Measurements from ENCODE around the gene PLS3.

The PLS3 gene

DNA sequence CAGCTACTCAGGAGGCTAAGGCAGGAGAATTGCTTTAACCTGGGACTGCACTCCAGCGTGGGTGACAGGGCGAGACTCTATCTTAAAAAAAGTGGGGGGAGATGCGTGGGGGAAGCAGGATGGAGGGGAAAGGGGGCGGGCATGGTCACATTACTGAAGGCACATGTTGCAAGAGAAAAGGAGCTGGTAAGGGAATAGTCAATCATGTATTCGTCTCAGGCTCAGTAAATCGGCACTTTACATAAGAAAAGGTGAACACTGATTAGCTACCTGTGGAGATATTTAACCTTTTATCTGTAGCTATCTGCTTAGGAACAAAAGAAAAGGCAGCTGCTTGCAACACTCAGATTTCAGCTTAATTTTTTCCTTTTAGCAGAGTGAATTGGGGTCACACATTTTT, 132.5 kb downstream of the PLS3 start:
- CTCF ChIA-PET: no interaction called here
- TF ChIP-seq, protein P1, sequence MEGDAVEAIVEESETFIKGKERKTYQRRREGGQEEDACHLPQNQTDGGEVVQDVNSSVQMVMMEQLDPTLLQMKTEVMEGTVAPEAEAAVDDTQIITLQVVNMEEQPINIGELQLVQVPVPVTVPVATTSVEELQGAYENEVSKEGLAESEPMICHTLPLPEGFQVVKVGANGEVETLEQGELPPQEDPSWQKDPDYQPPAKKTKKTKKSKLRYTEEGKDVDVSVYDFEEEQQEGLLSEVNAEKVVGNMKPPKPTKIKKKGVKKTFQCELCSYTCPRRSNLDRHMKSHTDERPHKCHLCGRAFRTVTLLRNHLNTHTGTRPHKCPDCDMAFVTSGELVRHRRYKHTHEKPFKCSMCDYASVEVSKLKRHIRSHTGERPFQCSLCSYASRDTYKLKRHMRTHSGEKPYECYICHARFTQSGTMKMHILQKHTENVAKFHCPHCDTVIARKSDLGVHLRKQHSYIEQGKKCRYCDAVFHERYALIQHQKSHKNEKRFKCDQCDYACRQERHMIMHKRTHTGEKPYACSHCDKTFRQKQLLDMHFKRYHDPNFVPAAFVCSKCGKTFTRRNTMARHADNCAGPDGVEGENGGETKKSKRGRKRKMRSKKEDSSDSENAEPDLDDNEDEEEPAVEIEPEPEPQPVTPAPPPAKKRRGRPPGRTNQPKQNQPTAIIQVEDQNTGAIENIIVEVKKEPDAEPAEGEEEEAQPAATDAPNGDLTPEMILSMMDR (IDR thresholded peaks at IDR 0.05; ENCODE audit: control extremely low read depth, extremely low read depth, low read depth, missing control alignments): no peak
- POLR2A ChIA-PET: no interaction called here
- DNase-seq (ENCODE audit: extremely low spot score): no peak

DNA sequence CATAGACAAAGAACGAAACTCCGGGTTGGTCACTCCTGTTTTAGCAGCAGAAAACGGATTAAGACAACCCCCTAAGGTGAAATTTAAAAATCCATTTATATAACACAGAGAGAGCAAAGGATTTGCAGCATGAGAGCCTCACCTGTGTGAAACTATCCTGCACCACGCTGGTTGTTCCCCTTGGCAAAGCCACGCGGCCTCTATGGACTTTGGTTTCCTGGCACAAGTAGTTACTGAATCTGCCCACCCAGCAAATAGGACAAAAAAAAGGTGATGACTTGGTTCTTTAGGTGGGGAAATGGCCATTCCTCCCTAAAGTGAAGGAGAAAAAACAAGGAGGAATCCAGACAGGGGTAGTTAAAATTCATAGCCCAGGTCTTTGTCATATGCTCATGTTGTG, 133.1 kb downstream of the PLS3 start:
- CTCF ChIA-PET: interaction anchor here (1.3 kb wide), 1 partner anchor 21 kb away, joined by 4 read pairs; no protein-coding TSS in a partner anchor
- POLR2A ChIA-PET: no interaction called here
- TF ChIP-seq, protein P1 (IDR thresholded peaks at IDR 0.05; ENCODE audit: control extremely low read depth, extremely low read depth, low read depth, missing control alignments): no peak

DNA sequence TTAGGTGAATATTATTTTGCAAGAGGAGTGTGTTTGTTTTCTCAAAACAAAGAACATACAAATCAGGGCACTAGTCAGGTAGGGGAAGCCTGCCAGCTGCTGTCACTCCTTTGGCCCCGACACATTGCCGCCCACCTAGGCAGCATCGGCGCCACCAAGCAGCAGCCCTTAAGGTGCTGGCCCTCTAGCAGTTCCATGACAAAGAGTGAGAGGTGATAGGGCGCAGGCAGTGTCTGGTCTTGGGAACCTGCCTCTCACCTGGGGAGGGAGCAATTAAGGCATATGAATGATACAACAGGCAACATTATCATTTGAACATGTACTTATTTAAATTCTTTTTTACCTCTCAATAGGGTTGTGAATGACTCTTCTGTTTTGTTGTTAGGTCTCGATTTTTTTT, 135.1 kb downstream of the PLS3 start:
- CTCF ChIA-PET: no interaction called here
- POLR2A ChIA-PET: no interaction called here

More for the DNA sequence above, 133.1 kb downstream of the PLS3 start:
- DNase-seq (ENCODE audit: extremely low spot score): no peak

DNA sequence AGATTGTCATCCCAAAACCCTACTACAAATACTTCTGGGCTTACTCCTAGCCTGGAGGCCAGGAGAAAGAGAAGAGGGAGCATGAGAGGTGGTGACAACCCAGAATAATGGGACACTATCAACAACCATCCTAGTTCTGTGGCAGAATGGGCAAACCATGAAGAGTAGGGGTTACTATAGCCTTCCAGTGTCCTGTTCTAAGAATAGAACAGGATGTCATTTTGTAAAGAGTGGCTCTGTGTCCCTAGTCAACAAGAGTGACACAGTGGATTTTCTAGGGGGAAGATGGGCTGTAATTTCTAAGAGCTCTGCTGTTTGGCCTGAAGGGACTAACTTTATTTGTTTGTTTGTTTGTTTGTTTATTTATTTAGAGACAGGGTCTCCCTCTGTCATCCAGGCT, 136.0 kb downstream of the PLS3 start:
- POLR2A ChIA-PET: no interaction called here
- TF ChIP-seq, protein P1 (IDR thresholded peaks at IDR 0.05; ENCODE audit: control extremely low read depth, extremely low read depth, low read depth, missing control alignments): no peak
- no peak for DNase-seq (ENCODE audit: extremely low spot score)
- CTCF ChIA-PET: no interaction called here

More for the DNA sequence above, 135.1 kb downstream of the PLS3 start:
- no peak for DNase-seq (ENCODE audit: extremely low spot score)
- TF ChIP-seq, protein P1 (IDR thresholded peaks at IDR 0.05; ENCODE audit: control extremely low read depth, extremely low read depth, low read depth, missing control alignments): no peak

DNA sequence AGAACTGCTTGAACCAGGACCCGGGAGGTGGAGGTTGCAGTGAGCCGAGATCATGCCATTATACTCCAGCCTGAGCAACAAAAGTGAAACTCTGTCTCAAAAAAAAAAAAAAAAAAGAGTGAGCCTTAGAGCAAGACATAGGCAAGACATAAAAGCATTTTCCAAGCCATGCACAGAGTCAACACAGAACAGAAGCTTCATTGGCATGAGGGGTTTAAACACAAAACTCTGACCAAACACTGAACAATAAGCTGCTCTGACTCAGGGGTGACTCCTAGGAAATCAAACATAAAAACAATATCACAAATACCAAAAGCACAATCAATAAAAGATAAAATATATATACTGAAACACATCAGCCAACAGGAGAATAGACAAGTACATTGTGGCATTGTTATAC, 136.8 kb downstream of the PLS3 start:
- DNase-seq (ENCODE audit: extremely low spot score): no peak
- TF ChIP-seq, protein P1 (IDR thresholded peaks at IDR 0.05; ENCODE audit: control extremely low read depth, extremely low read depth, low read depth, missing control alignments): no peak
- CTCF ChIA-PET: no interaction called here
- POLR2A ChIA-PET: no interaction called here

Data from GM10248 (cell line).